Endodermal cell (in vitro differentiated cells): ENCODE measurements around the gene PDK2. TPM values are rescaled to one million over a fixed set of nuclear protein-coding genes. Genes with fewer than 3 reads are reported as not detected.

ENCODE experiments used
- DNase-seq: peaks from one replicate; pipeline ENCODE4 v3.0.0-alpha.2; 2017
- H3K27ac ChIP-seq: 2 replicates; pipeline ENCODE4 v1.5.1; 2013; ENCODE audit warnings: mild to moderate bottlenecking, low read depth, low read length, moderate library complexity
- H3K27me3 ChIP-seq: 2 replicates; pipeline ENCODE4 v1.6.1; 2013; ENCODE audit warnings: mild to moderate bottlenecking, low read length, moderate library complexity; ENCODE audit not compliant: insufficient read depth, control insufficient read depth, poor library complexity, severe bottlenecking
- H3K36me3 ChIP-seq: 2 replicates; pipeline ENCODE4 v1.7.0; 2013; ENCODE audit warnings: mild to moderate bottlenecking, low read length, moderate library complexity; ENCODE audit not compliant: control insufficient read depth, insufficient read depth
- H3K4me1 ChIP-seq: one replicate; pipeline ENCODE4 v1.7.0; 2013; ENCODE audit warnings: low read length; ENCODE audit not compliant: control insufficient read depth, insufficient read depth
- H3K4me3 ChIP-seq: 2 replicates; pipeline ENCODE4 v1.5.1; 2013; ENCODE audit warnings: mild to moderate bottlenecking, low read length, moderate library complexity
- H3K9ac ChIP-seq: 2 replicates; pipeline ENCODE4 v1.6.1; 2013; ENCODE audit warnings: mild to moderate bottlenecking, low read length, moderate library complexity; ENCODE audit not compliant: poor library complexity, severe bottlenecking; ENCODE audit errors: extremely low read depth
- H3K9me3 ChIP-seq: 2 replicates; pipeline ENCODE4 v1.6.1; 2013; ENCODE audit warnings: mild to moderate bottlenecking, low read length, moderate library complexity; ENCODE audit not compliant: control insufficient read depth
- H3K27ac Mint-ChIP-seq: 2 replicates; pipeline ENCODE4 v1.8.0; 2020; ENCODE audit warnings: mixed read lengths
- H3K27me3 Mint-ChIP-seq: 2 replicates; pipeline ENCODE4 v1.8.0; 2021; ENCODE audit warnings: mild to moderate bottlenecking, mixed read lengths; ENCODE audit not compliant: insufficient read depth
- H3K36me3 Mint-ChIP-seq: 2 replicates; pipeline ENCODE4 v1.8.0; 2020; ENCODE audit warnings: low read depth, mixed read lengths
- H3K4me1 Mint-ChIP-seq: 2 replicates; pipeline ENCODE4 v1.8.0; 2020; ENCODE audit warnings: mixed read lengths
- H3K4me3 Mint-ChIP-seq: 2 replicates; pipeline ENCODE4 v1.8.0; 2020; ENCODE audit warnings: mild to moderate bottlenecking, moderate library complexity, mixed read lengths
- H3K9me3 Mint-ChIP-seq: 2 replicates; pipeline ENCODE4 v1.8.0; 2020; ENCODE audit warnings: mild to moderate bottlenecking, mixed read lengths
- WGBS, 2 experiments: methylation state at CpG; one replicate each; pipeline versions ENCODE4 v1.1.5 to v1.1.7; 2013; ENCODE audit warnings: missing lambda C conversion rate in 2 of 2, mixed read lengths in 1 of 2; ENCODE audit not compliant: insufficient coverage in 1 of 2, insufficient read length in 1 of 2; 5-methylcytosine and 5-hydroxymethylcytosine counted together
- total RNA-seq, 2 donors: library from RNA; stranded (reverse); fragmentation: NEBNext Ultra II Directional in 1 of 2; extraction: Animal tissue kit (Norgen Biotek cat#: 25700) in 1 of 2; gene quantifications; 2 replicates in 1 of 2; 3 replicates in 1 of 2; pipeline ENCODE4 v1.2.1, GENCODE V29; 2021
- TF ChIP-seq, protein P1 (sequence below): fragments of 200-600 bp; sonication (generic); conservative IDR thresholded peaks from 2 replicates; pipeline ENCODE4 v1.5.0; 2021; ENCODE audit warnings: antibody characterized with exemption, mild to moderate bottlenecking

The PDK2 gene
- total RNA-seq, 2 donors from 2014 or later: 23.0 to 24.2 TPM

DNA sequence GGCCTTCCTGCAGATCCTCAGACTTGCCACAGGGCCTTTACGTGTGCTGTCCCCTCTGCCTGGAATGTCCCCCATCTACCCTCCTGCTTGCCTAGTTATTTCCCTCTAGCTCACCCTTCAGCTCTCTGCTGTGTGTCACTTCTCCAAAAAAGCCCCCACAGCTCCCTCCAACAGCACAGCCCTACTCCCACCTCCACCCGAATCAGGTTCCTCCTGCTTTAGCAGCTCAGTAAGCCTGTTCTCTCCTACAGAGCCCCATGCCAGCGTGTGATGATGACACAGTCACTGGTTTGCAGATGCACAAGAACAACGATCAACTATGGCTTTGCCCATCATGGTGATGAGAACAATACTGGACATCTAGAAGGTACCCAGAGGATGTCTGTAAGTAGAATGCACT, 41.9 kb downstream of the PDK2 start:
- Histone ChIP-seq H3K27me3 (no peaks in the 10 kb centered on the region), H3K9ac (no peak overlapping the region), H3K9me3 (no peaks in the 10 kb centered on the region), H3K27ac (no peak overlapping the region), H3K36me3 (peaks cover 58% of the 10 kb centered on the region), H3K4me1 (peaks cover 3% of the 10 kb centered on the region), H3K4me3 (no peak overlapping the region)
- H3K4me1 Mint-ChIP-seq: peaks cover 7% of the 10 kb centered on the region
- no peak overlapping the region for H3K27ac Mint-ChIP-seq
- 95 to 100% methylated on average over 3 to 4 of the region's 4 CpGs for WGBS, 2 experiments
- H3K36me3 Mint-ChIP-seq: peaks cover 55% of the 10 kb centered on the region
- no peak overlapping the region for H3K4me3 Mint-ChIP-seq
- no peaks in the 10 kb centered on the region for H3K9me3 Mint-ChIP-seq
- peaks cover 2% of the 10 kb centered on the region for H3K27me3 Mint-ChIP-seq
- TF ChIP-seq, protein P1, sequence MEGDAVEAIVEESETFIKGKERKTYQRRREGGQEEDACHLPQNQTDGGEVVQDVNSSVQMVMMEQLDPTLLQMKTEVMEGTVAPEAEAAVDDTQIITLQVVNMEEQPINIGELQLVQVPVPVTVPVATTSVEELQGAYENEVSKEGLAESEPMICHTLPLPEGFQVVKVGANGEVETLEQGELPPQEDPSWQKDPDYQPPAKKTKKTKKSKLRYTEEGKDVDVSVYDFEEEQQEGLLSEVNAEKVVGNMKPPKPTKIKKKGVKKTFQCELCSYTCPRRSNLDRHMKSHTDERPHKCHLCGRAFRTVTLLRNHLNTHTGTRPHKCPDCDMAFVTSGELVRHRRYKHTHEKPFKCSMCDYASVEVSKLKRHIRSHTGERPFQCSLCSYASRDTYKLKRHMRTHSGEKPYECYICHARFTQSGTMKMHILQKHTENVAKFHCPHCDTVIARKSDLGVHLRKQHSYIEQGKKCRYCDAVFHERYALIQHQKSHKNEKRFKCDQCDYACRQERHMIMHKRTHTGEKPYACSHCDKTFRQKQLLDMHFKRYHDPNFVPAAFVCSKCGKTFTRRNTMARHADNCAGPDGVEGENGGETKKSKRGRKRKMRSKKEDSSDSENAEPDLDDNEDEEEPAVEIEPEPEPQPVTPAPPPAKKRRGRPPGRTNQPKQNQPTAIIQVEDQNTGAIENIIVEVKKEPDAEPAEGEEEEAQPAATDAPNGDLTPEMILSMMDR: no peak
- DNase-seq: no peak

GRCh38 chr17:50139185-50139783, 44.1 kb downstream of the PDK2 start:
- H3K27ac Mint-ChIP-seq: no peak overlapping the region
- Histone ChIP-seq H3K36me3 (peaks cover 71% of the 10 kb centered on the region), H3K4me1 (peaks cover 3% of the 10 kb centered on the region), H3K9ac (no peak overlapping the region), H3K27ac (no peak overlapping the region), H3K9me3 (no peaks in the 10 kb centered on the region), H3K4me3 (no peak overlapping the region), H3K27me3 (no peaks in the 10 kb centered on the region)
- peaks cover 3% of the 10 kb centered on the region for H3K4me1 Mint-ChIP-seq
- DNase-seq: no peak
- TF ChIP-seq, protein P1: no peak
- 90 to 92% methylated on average over 11 to 15 of the region's 15 CpGs for WGBS, 2 experiments
- H3K27me3 Mint-ChIP-seq: no peaks in the 10 kb centered on the region
- no peak overlapping the region for H3K4me3 Mint-ChIP-seq
- no peaks in the 10 kb centered on the region for H3K9me3 Mint-ChIP-seq
- peaks cover 77% of the 10 kb centered on the region for H3K36me3 Mint-ChIP-seq

DNA sequence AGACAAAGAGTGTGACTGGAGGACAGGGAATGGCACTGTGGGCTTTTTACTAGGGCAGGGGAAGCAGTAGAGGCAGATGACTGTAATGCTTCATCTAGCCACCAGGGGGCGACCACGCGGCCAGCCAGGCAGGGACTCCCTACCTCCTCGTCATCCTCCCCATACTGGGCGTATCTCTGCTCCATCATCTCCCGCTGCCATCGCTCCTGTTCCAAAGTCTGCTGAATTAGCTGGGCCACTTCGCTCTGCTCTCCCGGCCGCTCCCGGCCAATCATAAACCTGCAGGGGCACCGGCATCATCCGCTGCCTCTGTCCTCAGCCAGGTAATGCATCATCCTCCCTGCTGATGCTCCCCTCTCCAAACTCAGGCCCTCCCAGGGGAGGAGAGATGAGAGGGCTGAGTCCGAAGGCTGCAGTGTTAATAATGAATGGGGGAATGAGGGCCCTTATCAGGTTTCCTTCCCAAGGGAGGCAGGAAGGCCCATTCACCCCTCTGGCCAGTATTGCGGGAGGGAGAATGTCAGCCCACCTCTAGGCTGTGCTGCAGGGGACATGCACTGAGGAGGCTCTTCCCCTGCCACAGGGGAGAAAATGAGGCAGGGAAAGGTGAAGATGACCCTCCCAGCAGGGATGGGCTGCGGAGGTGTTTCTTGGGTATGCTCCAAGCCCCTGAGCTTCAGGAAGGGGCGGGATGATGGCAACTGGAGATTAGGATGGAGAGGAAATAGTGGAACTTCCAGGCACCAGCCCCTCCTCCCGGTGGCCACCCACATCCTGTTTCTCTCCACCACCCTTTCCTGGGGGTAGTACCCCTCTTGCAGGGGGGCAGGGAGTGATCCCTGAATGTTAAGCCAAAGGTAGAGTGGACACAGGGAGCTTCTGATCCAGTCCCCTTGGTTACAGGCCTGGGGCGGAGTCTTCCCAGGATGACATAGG, 45.1 kb downstream of the PDK2 start:
- no peaks in the 10 kb centered on the region for H3K9me3 Mint-ChIP-seq
- H3K36me3 Mint-ChIP-seq: peaks cover 85% of the 10 kb centered on the region
- Histone ChIP-seq H3K9ac (no peak overlapping the region), H3K27ac (no peak overlapping the region), H3K27me3 (no peaks in the 10 kb centered on the region), H3K36me3 (peaks cover 72% of the 10 kb centered on the region), H3K9me3 (no peaks in the 10 kb centered on the region), H3K4me1 (peaks cover 3% of the 10 kb centered on the region), H3K4me3 (no peak overlapping the region)
- TF ChIP-seq, protein P1: peak; percentile 97
- 38 to 46% methylated on average over 12 to 18 of the region's 19 CpGs for WGBS, 2 experiments
- H3K4me3 Mint-ChIP-seq: no peak overlapping the region
- no peaks in the 10 kb centered on the region for H3K27me3 Mint-ChIP-seq
- peaks cover 3% of the 10 kb centered on the region for H3K4me1 Mint-ChIP-seq
- no peak overlapping the region for H3K27ac Mint-ChIP-seq
- peak; percentile 97 for DNase-seq
